ENCODE measurements around the gene CCDC80.

- TF ChIP-seq CTCF (conservative IDR thresholded peaks at IDR 0.05; ENCODE audit: low read length) (no peak), EZH2phosphoT487 (IDR thresholded peaks at IDR 0.05; ENCODE audit: borderline replicate concordance) (no peak)
Measured at GRCh38 chr3:112688085-112688769, 47.3 kb upstream of the CCDC80 start.

All from Loucy (cell line).